HAP-1 (cell line): ENCODE measurements around the gene TOX2.

Source experiments
- DNase-seq, 2 experiments: peaks; one replicate each; pipeline ENCODE4 v3.0.0-alpha.2; 2016 to 2020; ENCODE audit warnings: low spot score in 2 of 2
- H3K27me3 ChIP-seq: fragments of 250-450 bp; sonication (Bioruptor Pico); 2 replicates; pipeline ENCODE4 v1.5.1; 2020; ENCODE audit warnings: low read depth, mild to moderate bottlenecking, moderate library complexity
- H3K36me3 ChIP-seq: fragments of 250-450 bp; sonication (Bioruptor Pico); replicated peaks from 2 replicates; pipeline ENCODE4 v1.5.1; 2020; ENCODE audit warnings: mild to moderate bottlenecking
- H3K4me1 ChIP-seq: fragments of 250-450 bp; sonication (Bioruptor Pico); 2 replicates; pipeline ENCODE4 v1.5.1; 2020; ENCODE audit warnings: mild to moderate bottlenecking
- H3K4me3 ChIP-seq: fragments of 250-450 bp; sonication (Bioruptor Pico); 2 replicates; pipeline ENCODE4 v1.5.1; 2020; ENCODE audit warnings: mild to moderate bottlenecking, moderate library complexity
- H3K9me3 ChIP-seq: fragments of 250-450 bp; sonication (Bioruptor Pico); 2 replicates; pipeline ENCODE4 v1.5.1; 2020; ENCODE audit warnings: mild to moderate bottlenecking, moderate library complexity
- in situ Hi-C: fragments of 300-500 bp; cut with MboI; formaldehyde crosslinking; loops from 3 replicates; pipeline ENCODE4 v1.14.3; 2020; ENCODE audit warnings: low sequenced_read_pairs, inconsistent platforms, mixed read lengths

Gene TOX2

GRCh38 chr20:44018942-44019637 is 104.4 kb downstream of the TOX2 start:
- in situ Hi-C loops = no loop called here
- no peaks in the 10 kb centered on the region for H3K27me3 ChIP-seq
- no peaks in the 10 kb centered on the region for H3K36me3 ChIP-seq
- no peaks in the 10 kb centered on the region for H3K9me3 ChIP-seq
- no peak overlapping the region for H3K4me3 ChIP-seq
- no peak for DNase-seq
- peaks cover 9% of the 10 kb centered on the region for H3K4me1 ChIP-seq

GRCh38 chr20:44019638-44020335 is 105.1 kb downstream of the TOX2 start:
- no peak for DNase-seq
- in situ Hi-C loops = no loop called here
- Histone ChIP-seq H3K36me3 (no peaks in the 10 kb centered on the region), H3K27me3 (no peaks in the 10 kb centered on the region), H3K4me3 (no peak overlapping the region), H3K4me1 (peaks cover 9% of the 10 kb centered on the region), H3K9me3 (no peaks in the 10 kb centered on the region)

GRCh38 chr20:44020406-44021148 is 105.9 kb downstream of the TOX2 start:
- Histone ChIP-seq H3K36me3 (no peaks in the 10 kb centered on the region), H3K27me3 (no peaks in the 10 kb centered on the region), H3K4me3 (no peak overlapping the region), H3K9me3 (no peaks in the 10 kb centered on the region), H3K4me1 (peaks cover 9% of the 10 kb centered on the region)
- DNase-seq = no peak
- in situ Hi-C loops = no loop called here

GRCh38 chr20:44021186-44021585 is 106.5 kb downstream of the TOX2 start:
- Histone ChIP-seq H3K36me3 (no peaks in the 10 kb centered on the region), H3K4me1 (peaks cover 9% of the 10 kb centered on the region)
- in situ Hi-C loops = no loop called here

GRCh38 chr20:44021900-44022299 is 107.2 kb downstream of the TOX2 start:
- in situ Hi-C loops = no loop called here
- no peaks in the 10 kb centered on the region for H3K9me3 ChIP-seq
- no peak for DNase-seq
- no peaks in the 10 kb centered on the region for H3K36me3 ChIP-seq
- no peaks in the 10 kb centered on the region for H3K27me3 ChIP-seq
- no peak overlapping the region for H3K4me3 ChIP-seq
- peaks cover 9% of the 10 kb centered on the region for H3K4me1 ChIP-seq

More at GRCh38 chr20:44021186-44021585, 106.5 kb downstream of the TOX2 start:
- no peaks in the 10 kb centered on the region for H3K9me3 ChIP-seq
- H3K27me3 ChIP-seq = no peaks in the 10 kb centered on the region
- H3K4me3 ChIP-seq = no peak overlapping the region
- no peak for DNase-seq

GRCh38 chr20:44022464-44022863 is 107.8 kb downstream of the TOX2 start:
- Histone ChIP-seq H3K4me3 (no peak overlapping the region), H3K4me1 (peaks cover 9% of the 10 kb centered on the region), H3K27me3 (no peaks in the 10 kb centered on the region), H3K9me3 (no peaks in the 10 kb centered on the region), H3K36me3 (no peaks in the 10 kb centered on the region)
- in situ Hi-C loops = no loop called here
- no peak for DNase-seq

- Histone ChIP-seq H3K4me3 (no peak overlapping the region), H3K27me3 (no peaks in the 10 kb centered on the region), H3K36me3 (no peaks in the 10 kb centered on the region)
These were observed 109.1 kb downstream of the TOX2 start for GRCh38 chr20:44023515-44024371.

GRCh38 chr20:44024820-44025580 is 110.3 kb downstream of the TOX2 start:
- Histone ChIP-seq H3K4me3 (no peak overlapping the region), H3K27me3 (no peaks in the 10 kb centered on the region), H3K4me1 (no peaks in the 10 kb centered on the region), H3K36me3 (no peaks in the 10 kb centered on the region), H3K9me3 (no peaks in the 10 kb centered on the region)
- in situ Hi-C loops = no loop called here
- DNase-seq = no peak

More at GRCh38 chr20:44023515-44024371, 109.1 kb downstream of the TOX2 start:
- Histone ChIP-seq H3K4me1 (peaks cover 3% of the 10 kb centered on the region), H3K9me3 (no peaks in the 10 kb centered on the region)
- in situ Hi-C loops = no loop called here
- no peak for DNase-seq

GRCh38 chr20:44025756-44026155 is 111.1 kb downstream of the TOX2 start:
- Histone ChIP-seq H3K36me3 (no peaks in the 10 kb centered on the region), H3K4me1 (no peaks in the 10 kb centered on the region), H3K9me3 (no peaks in the 10 kb centered on the region), H3K27me3 (no peaks in the 10 kb centered on the region), H3K4me3 (no peak overlapping the region)
- DNase-seq = no peak
- in situ Hi-C loops = no loop called here

- H3K27me3 ChIP-seq = no peaks in the 10 kb centered on the region
- H3K36me3 ChIP-seq = no peaks in the 10 kb centered on the region
- no peak for DNase-seq
- H3K4me1 ChIP-seq = no peaks in the 10 kb centered on the region
- in situ Hi-C loops = no loop called here
- no peaks in the 10 kb centered on the region for H3K9me3 ChIP-seq
- no peak overlapping the region for H3K4me3 ChIP-seq
These were observed 112.1 kb downstream of the TOX2 start for GRCh38 chr20:44026647-44027342.

GRCh38 chr20:44027343-44028002 is 112.8 kb downstream of the TOX2 start:
- Histone ChIP-seq H3K9me3 (no peaks in the 10 kb centered on the region), H3K4me1 (no peaks in the 10 kb centered on the region), H3K27me3 (no peaks in the 10 kb centered on the region), H3K4me3 (no peak overlapping the region), H3K36me3 (no peaks in the 10 kb centered on the region)
- in situ Hi-C loops = no loop called here
- DNase-seq = no peak
